Breast epithelium (tissue), 4 donors: Measurements from ENCODE around the gene NAV3. TPM values are rescaled to one million over a fixed set of nuclear protein-coding genes. Genes with fewer than 3 reads are reported as not detected.

Experiments used
- DNase-seq, 2 donors: peaks; one replicate each; pipeline ENCODE4 v3.0.0-alpha.2; 2019; ENCODE audit warnings: low spot score in 2 of 2
- H3K27ac ChIP-seq, 2 donors: fragments of 200-600 bp; sonication (generic) in 1 of 2; one replicate each; pipeline ENCODE4 v1.5.1; 2016 to 2019; ENCODE audit warnings: mild to moderate bottlenecking in 1 of 2
- H3K27me3 ChIP-seq, 2 donors: fragments of 200-600 bp; sonication (generic) in 1 of 2; one replicate each; pipeline versions ENCODE4 v1.5.1 to v1.6.0; 2017 to 2019; ENCODE audit warnings: control low read depth in 1 of 2, mild to moderate bottlenecking in 1 of 2
- H3K36me3 ChIP-seq: fragments of 200-600 bp; one replicate; pipeline ENCODE4 v1.5.1; 2019
- H3K4me1 ChIP-seq, 2 donors: fragments of 200-600 bp; sonication (generic); one replicate each; pipeline ENCODE4 v1.5.1; 2016 to 2019; ENCODE audit warnings: control low read depth in 1 of 2
- H3K4me3 ChIP-seq, 3 donors: fragments of 200-600 bp; sonication (generic); 1 replicate in 2 of 3; 2 replicates in 1 of 3; pipeline ENCODE4 v1.5.1; 2016 to 2019; ENCODE audit warnings: mild to moderate bottlenecking in 3 of 3, moderate library complexity in 2 of 3
- H3K9me3 ChIP-seq, 2 donors: fragments of 200-600 bp; sonication (generic) in 1 of 2; one replicate each; pipeline ENCODE4 v1.5.1; 2016 to 2019; ENCODE audit warnings: control low read depth in 1 of 2
- POLR2A ChIP-seq: fragments of 450-650 bp; IDR thresholded peaks from one replicate; pipeline ENCODE4 v1.6.1; 2016; ENCODE audit warnings: antibody characterized with exemption, mild to moderate bottlenecking, moderate library complexity
- POLR2AphosphoS5 ChIP-seq, 3 donors: sonication (generic); formaldehyde crosslinking; IDR thresholded peaks; one replicate each; pipeline ENCODE4 v1.6.1; 2017; ENCODE audit warnings: antibody characterized with exemption in 3 of 3
- intact Hi-C: fragments of 100-400 bp; cut with DNase I; formaldehyde crosslinking; loops from one replicate; pipeline ENCODE4 v1.15.1; 2023; ENCODE audit warnings: low total_unique reads
- total RNA-seq, 3 donors: library from RNA; depleted of rRNA; stranded (reverse); fragments of >200 nt; gene quantifications; one replicate each; pipeline ENCODE4 v1.1.0, GENCODE V29; 2016
- TF ChIP-seq, protein P1 (sequence below), 3 donors: fragments of 450-650 bp; IDR thresholded peaks; one replicate each; pipeline ENCODE4 v1.5.1; 2016 to 2017; ENCODE audit warnings: antibody characterized with exemption in 3 of 3, mild to moderate bottlenecking in 3 of 3, moderate library complexity in 3 of 3

The NAV3 gene
- total RNA-seq, 3 donors from 2014 or later, result 25.6 to 46.1 (median 41.1) TPM

DNA sequence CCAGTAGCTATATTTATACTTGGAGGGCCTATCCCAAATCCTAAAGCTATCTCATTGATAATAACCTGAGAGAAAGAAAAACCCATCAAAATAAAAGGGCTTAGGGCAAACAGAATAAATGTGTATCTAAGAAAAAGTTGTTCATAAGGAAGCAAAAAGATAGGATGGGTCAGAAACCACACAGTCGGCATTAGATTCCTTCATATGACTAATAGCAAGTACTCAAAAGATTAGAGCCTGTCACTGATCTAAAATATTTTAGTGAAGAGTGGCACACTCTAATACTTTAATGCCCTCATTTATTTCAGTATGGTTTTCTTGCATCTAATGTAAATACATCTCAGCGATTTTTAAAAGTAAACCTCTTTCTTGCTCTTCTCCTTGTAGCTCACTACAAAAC, 17.1 kb upstream of the NAV3 start:
- H3K9me3 ChIP-seq, result no peaks in the 10 kb centered on the region
- no peak overlapping the region for H3K27ac ChIP-seq
- intact Hi-C loops, result no loop called here
- no peaks in the 10 kb centered on the region for H3K36me3 ChIP-seq
- H3K4me3 ChIP-seq, result no peak overlapping the region
- TF ChIP-seq, protein P1, sequence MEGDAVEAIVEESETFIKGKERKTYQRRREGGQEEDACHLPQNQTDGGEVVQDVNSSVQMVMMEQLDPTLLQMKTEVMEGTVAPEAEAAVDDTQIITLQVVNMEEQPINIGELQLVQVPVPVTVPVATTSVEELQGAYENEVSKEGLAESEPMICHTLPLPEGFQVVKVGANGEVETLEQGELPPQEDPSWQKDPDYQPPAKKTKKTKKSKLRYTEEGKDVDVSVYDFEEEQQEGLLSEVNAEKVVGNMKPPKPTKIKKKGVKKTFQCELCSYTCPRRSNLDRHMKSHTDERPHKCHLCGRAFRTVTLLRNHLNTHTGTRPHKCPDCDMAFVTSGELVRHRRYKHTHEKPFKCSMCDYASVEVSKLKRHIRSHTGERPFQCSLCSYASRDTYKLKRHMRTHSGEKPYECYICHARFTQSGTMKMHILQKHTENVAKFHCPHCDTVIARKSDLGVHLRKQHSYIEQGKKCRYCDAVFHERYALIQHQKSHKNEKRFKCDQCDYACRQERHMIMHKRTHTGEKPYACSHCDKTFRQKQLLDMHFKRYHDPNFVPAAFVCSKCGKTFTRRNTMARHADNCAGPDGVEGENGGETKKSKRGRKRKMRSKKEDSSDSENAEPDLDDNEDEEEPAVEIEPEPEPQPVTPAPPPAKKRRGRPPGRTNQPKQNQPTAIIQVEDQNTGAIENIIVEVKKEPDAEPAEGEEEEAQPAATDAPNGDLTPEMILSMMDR (IDR thresholded peaks at IDR 0.05), result no peak
- no peak for TF ChIP-seq POLR2A
- TF ChIP-seq POLR2AphosphoS5 (IDR thresholded peaks at IDR 0.05), result no peak
- no peaks in the 10 kb centered on the region for H3K4me1 ChIP-seq
- no peaks in the 10 kb centered on the region for H3K27me3 ChIP-seq
- no peak for DNase-seq

DNA sequence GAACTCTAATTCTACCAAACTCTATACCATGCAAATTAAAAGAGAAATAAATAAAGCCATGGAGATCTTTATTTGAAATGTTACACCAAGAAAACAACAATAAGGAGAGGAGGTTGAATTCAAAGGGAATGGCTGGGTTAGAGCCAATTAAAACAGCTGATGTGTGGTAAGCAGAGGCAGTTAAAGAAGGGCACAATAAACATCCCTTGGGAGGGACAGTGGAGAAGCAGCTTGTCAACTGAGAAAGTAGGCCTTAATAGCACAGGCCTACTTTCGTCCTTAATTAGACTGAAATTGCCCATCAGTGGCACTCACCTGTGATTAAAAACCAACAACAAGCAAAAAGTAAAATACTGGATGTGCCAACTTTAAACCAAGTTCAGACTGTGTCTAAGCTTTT, 16.3 kb upstream of the NAV3 start:
- Histone ChIP-seq H3K4me3 (no peak overlapping the region), H3K27ac (no peak overlapping the region), H3K4me1 (no peaks in the 10 kb centered on the region), H3K36me3 (no peaks in the 10 kb centered on the region), H3K9me3 (no peaks in the 10 kb centered on the region), H3K27me3 (no peaks in the 10 kb centered on the region)
- DNase-seq, result no peak
- TF ChIP-seq POLR2AphosphoS5 (IDR thresholded peaks at IDR 0.05) (no peak), POLR2A (no peak)
- TF ChIP-seq, protein P1 (IDR thresholded peaks at IDR 0.05), result no peak
- intact Hi-C loops, result no loop called here

DNA sequence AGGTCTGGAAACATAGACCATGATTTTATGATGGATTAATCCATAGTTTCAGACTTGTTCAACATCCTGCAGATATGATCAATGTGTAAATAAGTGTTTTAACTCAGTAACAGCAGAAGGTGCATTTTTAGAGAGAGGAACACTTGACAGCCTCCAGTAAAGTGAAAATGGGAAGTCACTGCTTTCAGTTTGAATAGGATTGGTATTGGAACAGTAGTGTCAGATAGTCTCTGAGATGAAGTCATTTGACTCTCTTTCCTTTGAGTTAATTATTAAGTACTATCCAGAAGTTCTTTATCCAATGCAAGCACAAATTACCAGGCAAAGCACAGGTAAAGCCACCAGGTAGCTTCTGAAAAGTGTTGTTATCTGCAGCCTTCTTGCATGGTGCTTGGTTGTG, 14.5 kb upstream of the NAV3 start:
- Histone ChIP-seq H3K27ac (no peak overlapping the region), H3K4me1 (no peaks in the 10 kb centered on the region), H3K27me3 (no peaks in the 10 kb centered on the region), H3K4me3 (no peak overlapping the region), H3K9me3 (no peaks in the 10 kb centered on the region), H3K36me3 (no peaks in the 10 kb centered on the region)
- TF ChIP-seq, protein P1 (IDR thresholded peaks at IDR 0.05), result no peak
- intact Hi-C loops, result no loop called here
- DNase-seq, result no peak

DNA sequence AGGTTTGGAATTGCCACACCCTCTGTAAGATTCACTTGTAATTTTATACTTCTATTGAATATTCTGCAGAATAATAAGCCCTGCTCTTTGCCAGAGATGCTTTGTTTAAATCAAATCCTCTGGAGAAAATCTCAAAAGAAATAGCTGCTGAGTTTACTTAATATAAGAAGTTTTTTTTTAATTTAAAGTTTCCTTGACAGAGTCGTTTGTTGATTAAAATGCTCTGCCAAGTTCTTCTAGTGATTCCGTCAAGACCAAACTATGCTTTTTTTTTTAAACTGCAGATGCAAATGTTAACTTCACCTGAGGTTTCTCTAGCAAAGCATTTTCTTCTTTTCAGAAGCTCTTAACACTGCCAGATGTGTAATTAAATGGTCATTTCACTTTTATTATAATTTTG, 13.4 kb upstream of the NAV3 start:
- no peak for TF ChIP-seq POLR2AphosphoS5 (IDR thresholded peaks at IDR 0.05)
- TF ChIP-seq, protein P1 (IDR thresholded peaks at IDR 0.05), result no peak
- no peak for TF ChIP-seq POLR2A
- no peaks in the 10 kb centered on the region for H3K9me3 ChIP-seq
- intact Hi-C loops, result no loop called here
- DNase-seq, result no peak
- no peaks in the 10 kb centered on the region for H3K27me3 ChIP-seq
- H3K27ac ChIP-seq, result no peak overlapping the region
- H3K36me3 ChIP-seq, result no peaks in the 10 kb centered on the region
- H3K4me3 ChIP-seq, result no peak overlapping the region
- H3K4me1 ChIP-seq, result no peaks in the 10 kb centered on the region

DNA sequence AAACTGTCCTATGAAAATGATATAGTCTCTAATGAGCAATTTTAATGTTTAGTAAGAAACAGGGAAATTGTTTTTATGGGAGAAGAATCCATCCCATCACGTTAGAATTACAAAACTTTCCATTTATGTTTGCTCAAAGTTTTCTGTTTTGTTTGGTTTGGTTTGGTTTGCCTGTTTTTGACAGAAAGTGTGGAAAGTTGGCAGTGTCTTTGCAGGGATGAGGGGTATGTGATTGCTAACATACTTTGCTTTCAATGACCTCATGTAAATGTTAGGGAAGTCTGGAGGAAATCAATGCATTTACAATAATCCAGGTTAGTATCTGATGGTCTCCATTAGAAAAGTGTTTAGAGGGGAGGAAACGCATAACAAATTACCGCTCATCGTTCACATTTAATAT, 12.3 kb upstream of the NAV3 start:
- intact Hi-C loops, result no loop called here
- Histone ChIP-seq H3K36me3 (no peaks in the 10 kb centered on the region), H3K9me3 (no peaks in the 10 kb centered on the region), H3K27me3 (no peaks in the 10 kb centered on the region), H3K4me3 (no peak overlapping the region), H3K4me1 (no peaks in the 10 kb centered on the region), H3K27ac (no peak overlapping the region)
- DNase-seq, result no peak
- TF ChIP-seq, protein P1 (IDR thresholded peaks at IDR 0.05), result no peak
- TF ChIP-seq POLR2AphosphoS5 (IDR thresholded peaks at IDR 0.05) (no peak), POLR2A (no peak)
